Upper lobe of left lung (tissue), 4 donors: Measurements from ENCODE around the gene DYSF.

Experiments
- CTCF ChIP-seq, 6 experiments: fragments of 450-650 bp in 4 of 6; fragments of 200-600 bp in 2 of 6; sonication (generic) in 2 of 6; IDR thresholded peaks; one replicate each; pipeline ENCODE4 v1.5.1; 2016 to 2019; ENCODE audit warnings: antibody characterized with exemption in 6 of 6
- POLR2A ChIP-seq, 4 donors: fragments of 450-650 bp; IDR thresholded peaks; one replicate each; pipeline ENCODE4 v1.5.1; 2016 to 2017; ENCODE audit warnings: antibody characterized with exemption in 4 of 4, mild to moderate bottlenecking in 2 of 4

GRCh38 chr2:71617266-71617665 is 163.9 kb downstream of the DYSF start:
- TF ChIP-seq CTCF (IDR thresholded peaks at IDR 0.05): no peak
- TF ChIP-seq POLR2A (IDR thresholded peaks at IDR 0.05): no peak
